Esophagus muscularis mucosa (tissue), 4 donors: ENCODE results near the gene PRDX5. TPM values are rescaled to one million over a fixed set of nuclear protein-coding genes. Genes with fewer than 3 reads are reported as not detected.

Source experiments
- DNase-seq: peaks from one replicate; pipeline ENCODE4 v3.0.0-alpha.2; 2017; ENCODE audit errors: extremely low spot score
- H3K27ac ChIP-seq, 4 donors: fragments of 200-600 bp; sonication (generic); replicated peaks in 1 of 4; 1 replicate in 3 of 4; 2 replicates in 1 of 4; pipeline ENCODE4 v1.5.1; 2016 to 2019; ENCODE audit warnings: mild to moderate bottlenecking in 1 of 4
- H3K27me3 ChIP-seq, 4 donors: fragments of 200-600 bp; sonication (generic); one replicate each; pipeline versions ENCODE4 v1.5.1 to v1.6.0; 2016 to 2019
- H3K36me3 ChIP-seq, 4 donors: fragments of 200-600 bp; sonication (generic); one replicate each; pipeline ENCODE4 v1.5.1; 2016 to 2019
- H3K4me1 ChIP-seq, 4 donors: fragments of 200-600 bp; sonication (generic); one replicate each; pipeline ENCODE4 v1.5.1; 2016 to 2019
- H3K4me3 ChIP-seq, 4 donors: fragments of 200-600 bp; sonication (generic); 1 replicate in 2 of 4; 2 replicates in 2 of 4; pipeline ENCODE4 v1.5.1; 2016 to 2019; ENCODE audit warnings: mild to moderate bottlenecking in 4 of 4, moderate library complexity in 1 of 4
- H3K9me3 ChIP-seq, 4 donors: fragments of 200-600 bp; sonication (generic); 1 replicate in 3 of 4; 2 replicates in 1 of 4; pipeline ENCODE4 v1.5.1; 2016 to 2019
- CTCF ChIP-seq, 3 experiments: fragments of 200-600 bp in 2 of 3; fragments of 450-650 bp in 1 of 3; sonication (generic) in 2 of 3; IDR thresholded peaks; one replicate each; pipeline ENCODE4 v1.5.1; 2017 to 2019; ENCODE audit warnings: antibody characterized with exemption in 3 of 3, mild to moderate bottlenecking in 2 of 3, moderate library complexity in 1 of 3
- EP300 ChIP-seq: sonication (generic); formaldehyde crosslinking; IDR thresholded peaks from one replicate; pipeline ENCODE4 v1.6.1; 2017; ENCODE audit warnings: antibody characterized with exemption
- POLR2A ChIP-seq: fragments of 450-650 bp; IDR thresholded peaks from one replicate; pipeline ENCODE4 v1.6.1; 2017; ENCODE audit warnings: antibody characterized with exemption, moderate library complexity, mild to moderate bottlenecking, low read depth
- POLR2AphosphoS5 ChIP-seq, 2 donors: sonication (generic); formaldehyde crosslinking; IDR thresholded peaks; one replicate each; pipeline ENCODE4 v1.6.1; 2017; ENCODE audit warnings: antibody characterized with exemption in 2 of 2
- WGBS: methylation state at CpG from one replicate; pipeline ENCODE4 v1.1.5; 2018; 5-methylcytosine and 5-hydroxymethylcytosine counted together
- intact Hi-C: fragments of 100-400 bp; cut with DNase I; formaldehyde crosslinking; loops from one replicate; pipeline ENCODE4 v1.15.1; 2023
- total RNA-seq, 4 donors: library from RNA; depleted of rRNA; stranded (reverse); fragments of >200 nt; gene quantifications; one replicate each; pipeline versions ENCODE4 v1.1.0 to v1.2.1, GENCODE V29; 2016

Gene PRDX5
- total RNA-seq, 4 donors from 2014 or later = 144 to 178 (median 155) TPM

DNA sequence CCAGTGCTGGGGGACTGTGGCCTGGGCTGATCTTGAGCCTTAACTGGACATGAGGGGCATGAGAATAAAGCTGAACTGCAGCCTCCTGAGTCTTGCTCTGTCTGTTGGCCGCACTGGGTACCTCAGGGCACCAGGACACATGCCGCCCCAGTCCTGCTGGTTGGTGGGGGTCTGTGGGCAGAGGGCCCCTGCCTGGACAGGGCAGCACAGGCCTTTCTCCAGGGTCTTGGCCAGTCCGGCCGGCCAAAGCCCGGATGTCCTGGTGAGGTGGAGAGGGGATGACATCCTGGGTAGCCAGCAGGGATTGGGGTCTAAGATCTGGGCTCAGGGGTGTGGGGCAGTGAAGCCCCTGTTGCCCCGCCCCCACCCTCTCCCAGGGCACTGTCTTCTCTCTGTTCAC is 39.5 kb downstream of the PRDX5 start:
- H3K4me3 ChIP-seq = no peak overlapping the region
- peak overlapping the region in 3 of 4 donors; percentile 83 to 89 (median 84) for H3K27ac ChIP-seq
- peaks cover 3 to 25% (median 23%) of the 10 kb centered on the region in 4 donors for H3K36me3 ChIP-seq
- H3K9me3 ChIP-seq = no peaks in the 10 kb centered on the region
- no peaks in the 10 kb centered on the region for H3K27me3 ChIP-seq
- H3K4me1 ChIP-seq = peaks cover 33 to 53% (median 49%) of the 10 kb centered on the region in 4 donors
- intact Hi-C loops = no loop called here
- no peak for TF ChIP-seq CTCF (IDR thresholded peaks at IDR 0.05)
- no peak for TF ChIP-seq EP300
- no peak for TF ChIP-seq POLR2AphosphoS5 (IDR thresholded peaks at IDR 0.05)
- TF ChIP-seq POLR2A = no peak
- WGBS = 100% methylated on average over 1 of the region's 6 CpGs
- DNase-seq = no peak

DNA sequence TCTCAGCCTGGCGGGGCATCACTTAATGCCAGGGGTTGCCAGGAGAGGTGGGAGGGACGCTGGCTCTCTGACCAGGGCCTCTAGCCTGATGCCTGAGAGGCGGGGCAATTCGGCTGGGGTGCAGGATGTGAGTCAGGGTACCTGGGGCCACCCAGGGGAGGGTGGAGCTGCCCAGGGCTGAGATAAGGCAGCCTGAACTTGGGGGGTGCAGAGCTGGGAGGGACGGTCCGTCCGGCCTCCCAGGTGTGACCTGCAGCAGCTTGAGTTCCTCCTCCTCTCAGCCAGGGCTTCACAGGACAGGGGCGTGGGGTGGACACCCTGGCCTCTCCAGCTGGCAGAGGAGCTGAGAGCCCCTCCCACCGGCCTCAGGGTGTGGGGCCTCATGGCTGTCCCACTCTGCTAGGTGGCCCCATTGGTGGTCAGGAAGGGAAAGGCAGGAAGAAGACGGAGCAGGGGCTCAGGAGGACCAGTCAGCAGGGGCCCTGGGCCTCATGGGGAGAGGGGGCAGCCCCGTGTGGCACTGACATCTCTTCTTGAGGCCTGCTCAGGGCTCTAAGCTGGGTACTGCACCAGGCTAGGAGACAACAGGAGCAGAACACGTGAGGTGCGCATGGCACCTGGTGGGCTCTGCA is 40.1 kb downstream of the PRDX5 start:
- no peak for TF ChIP-seq POLR2A
- TF ChIP-seq CTCF (IDR thresholded peaks at IDR 0.05) = no peak
- Histone ChIP-seq H3K4me1 (peaks cover 33 to 53% (median 49%) of the 10 kb centered on the region in 4 donors), H3K36me3 (peaks cover 9 to 30% (median 29%) of the 10 kb centered on the region in 4 donors), H3K27ac (peak overlapping the region; percentile 83 to 89 (median 86)), H3K9me3 (no peaks in the 10 kb centered on the region), H3K4me3 (peak overlapping the region; percentile 76 to 96 (median 78)), H3K27me3 (no peaks in the 10 kb centered on the region)
- WGBS = 71% methylated on average over 7 of the region's 13 CpGs
- intact Hi-C loops = no loop called here
- no peak for DNase-seq

GRCh38 chr11:64358536-64358906 is 40.6 kb downstream of the PRDX5 start:
- Histone ChIP-seq H3K9me3 (no peaks in the 10 kb centered on the region), H3K27me3 (no peaks in the 10 kb centered on the region), H3K4me1 (peaks cover 33 to 53% (median 49%) of the 10 kb centered on the region in 4 donors), H3K36me3 (peaks cover 12 to 36% (median 34%) of the 10 kb centered on the region in 4 donors), H3K4me3 (peak overlapping the region; percentile 76 to 96 (median 78)), H3K27ac (peak overlapping the region; percentile 83 to 89 (median 86))
- intact Hi-C loops = no loop called here
- no peak for DNase-seq
- TF ChIP-seq CTCF (IDR thresholded peaks at IDR 0.05) (no peak), POLR2AphosphoS5 (IDR thresholded peaks at IDR 0.05) (no peak), POLR2A (no peak)
- WGBS = 0% methylated on average over 1 of the region's 7 CpGs

DNA sequence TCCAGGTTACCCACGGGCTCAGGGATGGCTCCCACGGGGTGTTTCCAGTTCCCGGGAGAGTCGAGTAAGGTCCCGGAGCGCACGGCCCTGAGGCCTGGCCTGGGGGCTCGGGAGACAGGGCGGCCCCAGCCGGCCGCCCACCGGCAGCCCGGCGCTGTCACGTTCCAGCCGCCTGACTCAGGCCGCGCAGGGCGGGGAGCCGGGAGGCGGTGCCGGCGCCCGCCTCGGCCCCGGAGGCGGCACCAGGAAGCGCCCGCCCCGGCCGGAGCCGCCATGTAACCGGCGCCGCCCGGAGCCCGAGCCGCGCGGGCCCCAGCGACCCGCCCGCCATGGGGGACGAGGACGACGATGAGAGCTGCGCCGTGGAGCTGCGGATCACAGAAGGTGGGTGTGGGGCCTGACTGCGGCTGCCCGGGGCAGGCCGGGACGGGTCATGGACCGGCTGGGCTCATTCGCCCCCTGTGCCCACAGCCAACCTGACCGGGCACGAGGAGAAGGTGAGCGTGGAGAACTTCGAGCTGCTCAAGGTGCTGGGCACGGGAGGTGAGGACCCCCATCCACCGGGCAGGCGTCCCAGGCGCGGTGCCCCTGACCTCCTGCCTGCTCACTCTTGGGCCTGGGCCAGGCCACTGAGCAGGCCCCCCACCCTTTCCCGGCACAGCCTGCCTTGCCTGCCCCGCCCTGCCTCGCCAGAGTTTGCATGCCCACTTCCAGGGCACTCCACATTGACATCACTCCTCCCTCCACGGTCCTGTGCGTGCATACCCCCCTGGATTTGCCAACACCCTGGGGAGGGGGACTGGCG is 41.2 kb downstream of the PRDX5 start, which contains the start of gene RPS6KA4:
Gene RPS6KA4 (plus strand): TSS at position 256 of the 805 bp plus-strand sequence. CDS start 74 bp downstream, at position 330.
- no peak for DNase-seq
- TF ChIP-seq EP300 (no peak), CTCF (IDR thresholded peaks at IDR 0.05) (no peak), POLR2AphosphoS5 (IDR thresholded peaks at IDR 0.05) (peak; percentile 58 to 75)
- no peaks in the 10 kb centered on the region for H3K27me3 ChIP-seq
- intact Hi-C loops = no loop called here
- peak within 1 kb of the TSS; percentile 76 to 96 (median 78) for H3K4me3 ChIP-seq
- peaks cover 33 to 50% (median 48%) of the 10 kb centered on the region in 4 donors for H3K4me1 ChIP-seq
- peak within 1 kb of the TSS; percentile 83 to 89 (median 86) for H3K27ac ChIP-seq
- H3K9me3 ChIP-seq = no peaks in the 10 kb centered on the region
- WGBS = under 1% methylated on average over 68 of the region's 70 CpGs
- H3K36me3 ChIP-seq = peaks cover 12 to 41% (median 40%) of the 10 kb centered on the region in 4 donors
